Stimulated activated CD8-positive, alpha-beta memory T cell treated with anti-CD3 and anti-CD28 coated beads, Interleukin-15, amount 100 ng/mL, for 24 hours (primary cell): ENCODE results near the gene CASP10.

Experiments
- DNase-seq: peaks from one replicate; pipeline ENCODE4 v3.0.0-alpha.2; 2020; ENCODE audit warnings: low read depth

Gene CASP10

GRCh38 chr2:201197781-201198180 lies 14.8 kb downstream of the CASP10 start:
- DNase-seq = no peak

- DNase-seq = no peak
Observed at GRCh38 chr2:201199847-201200246, 16.9 kb downstream of the CASP10 start.

GRCh38 chr2:201200345-201200744 lies 17.4 kb downstream of the CASP10 start:
- no peak for DNase-seq

- DNase-seq = no peak
Observed at GRCh38 chr2:201201371-201201770, 18.4 kb downstream of the CASP10 start.

GRCh38 chr2:201203916-201204654 lies 21.1 kb downstream of the CASP10 start:
- no peak for DNase-seq

- no peak for DNase-seq
Observed at GRCh38 chr2:201204655-201205514, 21.9 kb downstream of the CASP10 start.

GRCh38 chr2:201205515-201205849 lies 22.5 kb downstream of the CASP10 start:
- DNase-seq = no peak

- DNase-seq = no peak
Observed at GRCh38 chr2:201208563-201209252, 25.8 kb downstream of the CASP10 start.

GRCh38 chr2:201215963-201216362 lies 33.0 kb downstream of the CASP10 start:
- DNase-seq = no peak

- DNase-seq = no peak
Observed at GRCh38 chr2:201216918-201217317, 34.0 kb downstream of the CASP10 start.

- no peak for DNase-seq
Observed at GRCh38 chr2:201218780-201219179, 35.8 kb downstream of the CASP10 start.

- no peak for DNase-seq
Observed at GRCh38 chr2:201219328-201220096, 36.6 kb downstream of the CASP10 start.

- DNase-seq = no peak
Observed at GRCh38 chr2:201220102-201220570, 37.2 kb downstream of the CASP10 start.

GRCh38 chr2:201223089-201224073 lies 40.4 kb downstream of the CASP10 start:
- DNase-seq = no peak

GRCh38 chr2:201228271-201228911 lies 45.5 kb downstream of the CASP10 start:
- no peak for DNase-seq

- DNase-seq = no peak
Observed at GRCh38 chr2:201228912-201229290, 46.0 kb downstream of the CASP10 start.

- peak; percentile 66 for DNase-seq
Observed at GRCh38 chr2:201231781-201232466, 49.0 kb downstream of the CASP10 start.

GRCh38 chr2:201232467-201232815 lies 49.5 kb downstream of the CASP10 start:
- no peak for DNase-seq

GRCh38 chr2:201233192-201233811 lies 50.4 kb downstream of the CASP10 start:
- DNase-seq = peak; percentile 45
